Peyer's patch (tissue), 4 donors: Measurements from ENCODE around the gene HDGFL2. TPM values are rescaled to one million over a fixed set of nuclear protein-coding genes. Genes with fewer than 3 reads are reported as not detected.

Source experiments
- DNase-seq, 3 donors: peaks; one replicate each; pipeline ENCODE4 v3.0.0-alpha.2; 2017 to 2019
- H3K27ac ChIP-seq, 4 donors: fragments of 200-600 bp; sonication (generic); one replicate each; pipeline ENCODE4 v1.5.1; 2016 to 2019
- H3K27me3 ChIP-seq, 2 donors: fragments of 200-600 bp; sonication (generic); one replicate each; pipeline ENCODE4 v1.5.1; 2019
- H3K36me3 ChIP-seq, 3 donors: fragments of 200-600 bp; sonication (generic); one replicate each; pipeline ENCODE4 v1.5.1; 2016 to 2019
- H3K4me1 ChIP-seq, 4 donors: fragments of 200-600 bp; sonication (generic); one replicate each; pipeline ENCODE4 v1.5.1; 2016 to 2019
- H3K4me3 ChIP-seq, 4 donors: fragments of 200-600 bp; sonication (generic); 1 replicate in 3 of 4; 2 replicates in 1 of 4; pipeline ENCODE4 v1.5.1; 2016 to 2019; ENCODE audit warnings: mild to moderate bottlenecking in 1 of 4
- H3K9me3 ChIP-seq, 4 donors: fragments of 200-600 bp; sonication (generic); one replicate each; pipeline ENCODE4 v1.5.1; 2016 to 2019; ENCODE audit warnings: mild to moderate bottlenecking in 1 of 4
- POLR2A ChIP-seq, 2 donors: fragments of 450-650 bp; IDR thresholded peaks; one replicate each; pipeline ENCODE4 v1.5.1; 2017; ENCODE audit warnings: antibody characterized with exemption in 2 of 2, mild to moderate bottlenecking in 2 of 2, moderate library complexity in 2 of 2
- small RNA-seq, 2 donors: library from RNA; depleted of rRNA; stranded (forward); fragments of <200 nt; gene quantifications; one replicate each; pipeline ENCODE3, GENCODE V24; 2016
- total RNA-seq, 4 donors: library from RNA; depleted of rRNA; stranded (reverse); fragments of >200 nt; gene quantifications; one replicate each; pipeline ENCODE4 v1.1.0, GENCODE V29; 2016
- TF ChIP-seq, protein P1 (sequence below), 6 experiments: fragments of 450-650 bp in 4 of 6; fragments of 200-600 bp in 2 of 6; sonication (generic) in 1 of 6; IDR thresholded peaks; one replicate each; pipeline ENCODE4 v1.5.1; 2017 to 2019; ENCODE audit warnings: antibody characterized with exemption in 6 of 6, mild to moderate bottlenecking in 3 of 6, moderate library complexity in 1 of 6

The HDGFL2 gene
- total RNA-seq, 4 donors from 2014 or later, result 20.5 to 73.4 (median 28.6) TPM

DNA sequence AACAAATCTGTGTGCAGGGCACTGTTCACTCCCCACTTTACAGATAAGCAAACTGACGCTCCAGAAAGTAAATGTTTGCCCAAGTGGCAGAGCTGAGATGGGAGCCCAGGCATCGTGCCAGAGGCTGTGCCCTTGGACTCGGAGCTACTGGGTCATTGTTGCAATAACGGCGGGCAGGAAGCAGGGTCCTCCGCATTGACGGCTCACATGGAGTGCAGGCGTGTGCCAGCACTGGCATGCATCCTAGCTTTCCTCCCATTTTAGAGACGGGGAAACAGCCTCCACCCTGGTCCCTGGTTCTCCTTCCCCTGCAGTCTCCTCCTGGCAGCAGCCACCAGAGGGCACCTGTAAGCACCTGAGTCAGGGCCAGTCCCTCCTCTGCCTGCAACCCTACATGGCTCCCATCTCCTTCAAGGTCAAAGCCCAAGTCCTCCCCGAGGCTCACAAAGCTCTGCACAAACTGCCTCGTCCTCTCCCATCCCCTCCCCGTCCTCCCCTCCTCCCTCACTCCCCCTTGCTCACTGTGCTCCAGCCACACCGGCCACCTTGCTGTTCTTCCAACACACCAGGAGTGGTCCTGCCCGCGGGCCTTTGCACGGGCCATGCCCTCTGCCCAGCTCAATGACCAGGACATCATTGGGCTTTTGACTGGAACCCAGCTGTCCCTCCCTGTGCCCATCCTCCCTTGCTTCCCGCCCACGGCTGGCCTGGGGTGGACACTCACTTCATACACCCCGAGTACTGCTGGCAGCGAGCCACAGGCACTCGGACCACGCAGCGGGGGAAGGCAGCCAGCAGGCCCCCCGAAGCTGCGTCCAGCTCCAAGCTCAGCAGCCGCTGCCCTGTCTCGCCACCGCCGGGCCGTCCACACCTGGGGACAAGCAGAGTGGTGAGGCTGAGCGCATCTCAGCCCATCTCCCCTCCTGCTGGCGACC, 75.5 kb downstream of the HDGFL2 start:
- Histone ChIP-seq H3K4me3 (no peak overlapping the region), H3K27ac (no peak overlapping the region)
- no peak for DNase-seq

DNA sequence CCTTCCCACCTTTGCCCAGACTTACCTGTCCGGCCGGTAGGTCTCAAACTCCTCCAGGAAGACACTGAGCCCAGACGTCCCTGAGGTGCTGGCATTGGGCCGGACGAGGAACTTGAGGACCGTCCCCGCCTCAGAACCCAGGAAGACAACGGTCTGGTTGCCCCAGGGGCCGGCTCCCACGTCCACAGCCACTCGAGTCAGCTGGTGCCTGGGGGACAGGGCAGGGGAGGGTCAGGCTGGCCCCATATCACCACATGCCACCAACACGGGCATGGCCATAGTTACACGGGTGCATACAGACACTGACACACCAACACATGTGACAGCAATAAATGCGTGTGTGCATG, 76.1 kb downstream of the HDGFL2 start:
- no peak for DNase-seq
- Histone ChIP-seq H3K9me3 (no peaks in the 10 kb centered on the region), H3K27ac (no peak overlapping the region), H3K27me3 (no peaks in the 10 kb centered on the region), H3K4me3 (no peak overlapping the region), H3K4me1 (no peaks in the 10 kb centered on the region), H3K36me3 (no peaks in the 10 kb centered on the region)
- no peak for TF ChIP-seq POLR2A (IDR thresholded peaks at IDR 0.05)
- TF ChIP-seq, protein P1, sequence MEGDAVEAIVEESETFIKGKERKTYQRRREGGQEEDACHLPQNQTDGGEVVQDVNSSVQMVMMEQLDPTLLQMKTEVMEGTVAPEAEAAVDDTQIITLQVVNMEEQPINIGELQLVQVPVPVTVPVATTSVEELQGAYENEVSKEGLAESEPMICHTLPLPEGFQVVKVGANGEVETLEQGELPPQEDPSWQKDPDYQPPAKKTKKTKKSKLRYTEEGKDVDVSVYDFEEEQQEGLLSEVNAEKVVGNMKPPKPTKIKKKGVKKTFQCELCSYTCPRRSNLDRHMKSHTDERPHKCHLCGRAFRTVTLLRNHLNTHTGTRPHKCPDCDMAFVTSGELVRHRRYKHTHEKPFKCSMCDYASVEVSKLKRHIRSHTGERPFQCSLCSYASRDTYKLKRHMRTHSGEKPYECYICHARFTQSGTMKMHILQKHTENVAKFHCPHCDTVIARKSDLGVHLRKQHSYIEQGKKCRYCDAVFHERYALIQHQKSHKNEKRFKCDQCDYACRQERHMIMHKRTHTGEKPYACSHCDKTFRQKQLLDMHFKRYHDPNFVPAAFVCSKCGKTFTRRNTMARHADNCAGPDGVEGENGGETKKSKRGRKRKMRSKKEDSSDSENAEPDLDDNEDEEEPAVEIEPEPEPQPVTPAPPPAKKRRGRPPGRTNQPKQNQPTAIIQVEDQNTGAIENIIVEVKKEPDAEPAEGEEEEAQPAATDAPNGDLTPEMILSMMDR (IDR thresholded peaks at IDR 0.05), result no peak

More for the DNA sequence above, 75.5 kb downstream of the HDGFL2 start:
- no peak for TF ChIP-seq POLR2A (IDR thresholded peaks at IDR 0.05)
- TF ChIP-seq, protein P1 (IDR thresholded peaks at IDR 0.05), result peak in 2 of 6 experiments; percentile 25 to 34
- Histone ChIP-seq H3K27me3 (no peaks in the 10 kb centered on the region), H3K4me1 (no peaks in the 10 kb centered on the region), H3K9me3 (no peaks in the 10 kb centered on the region), H3K36me3 (no peaks in the 10 kb centered on the region)

DNA sequence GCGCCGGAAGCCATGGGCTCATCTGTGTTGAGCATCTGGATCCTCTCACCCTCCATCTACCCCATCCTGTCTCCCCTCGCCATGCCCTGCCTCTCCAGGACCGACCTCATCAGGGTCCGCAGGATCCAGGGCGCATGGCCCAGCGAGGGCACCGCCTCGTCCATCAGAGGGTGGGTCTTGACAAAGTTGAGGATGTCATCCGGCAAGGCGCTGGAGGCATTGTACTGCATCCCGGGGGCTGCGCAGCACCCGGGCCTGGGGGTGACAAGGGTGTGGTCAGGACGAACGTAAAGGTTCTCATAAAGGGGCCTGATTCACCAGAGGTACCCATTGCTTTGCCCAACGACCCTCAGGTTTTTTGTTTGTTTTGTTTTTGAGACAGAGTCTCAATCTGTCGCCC, 77.9 kb downstream of the HDGFL2 start:
- Histone ChIP-seq H3K4me3 (no peak overlapping the region), H3K9me3 (no peaks in the 10 kb centered on the region), H3K27me3 (no peaks in the 10 kb centered on the region), H3K27ac (no peak overlapping the region), H3K36me3 (no peaks in the 10 kb centered on the region), H3K4me1 (no peaks in the 10 kb centered on the region)
- TF ChIP-seq, protein P1 (IDR thresholded peaks at IDR 0.05), result no peak
- no peak for TF ChIP-seq POLR2A (IDR thresholded peaks at IDR 0.05)
- DNase-seq, result no peak

DNA sequence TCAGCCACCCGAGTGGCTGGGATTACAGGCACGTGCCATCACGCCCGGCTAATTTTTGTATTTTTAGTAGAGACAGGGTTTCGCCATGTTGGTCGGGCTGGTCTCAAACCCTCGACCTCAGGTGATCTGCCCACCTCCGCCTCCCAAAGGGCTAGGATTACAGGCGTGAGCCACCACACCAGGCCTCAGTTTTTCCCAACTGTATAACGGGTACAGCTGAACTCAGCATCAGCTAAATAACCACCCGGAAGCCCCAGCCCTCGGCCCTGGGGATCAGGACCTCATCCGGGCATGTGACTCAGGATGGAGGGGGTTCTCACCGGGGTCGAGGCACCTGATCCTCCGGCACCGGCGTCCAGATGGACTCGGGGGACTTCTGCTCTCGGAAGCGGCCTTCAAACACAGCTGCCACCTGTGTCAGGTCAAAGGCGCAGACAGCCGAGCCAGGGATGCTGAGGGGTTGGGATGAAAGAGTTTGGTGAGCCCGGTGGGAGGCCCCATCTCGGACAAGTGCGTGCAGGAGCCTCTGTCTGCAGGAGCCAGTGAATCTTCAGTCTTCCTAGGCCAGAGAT, 78.5 kb downstream of the HDGFL2 start:
- DNase-seq, result no peak
- TF ChIP-seq POLR2A (IDR thresholded peaks at IDR 0.05), result no peak
- no peaks in the 10 kb centered on the region for H3K4me1 ChIP-seq
- no peaks in the 10 kb centered on the region for H3K36me3 ChIP-seq
- H3K4me3 ChIP-seq, result no peak overlapping the region
- no peaks in the 10 kb centered on the region for H3K27me3 ChIP-seq
- H3K9me3 ChIP-seq, result no peaks in the 10 kb centered on the region
- no peak overlapping the region for H3K27ac ChIP-seq

Small RNAs within 50 kb of the gene (small RNA-seq; reads per million reads assigned to genes)
- gene MIR4746, result 0 reads per million in 2 donors

Other genes starting within 250 kb of the HDGFL2 start
- gene EBI3, start 242.8 kb upstream of the HDGFL2 start, total RNA-seq, result 10 to 100 TPM in 1 of 4 donors, 1 to 10 TPM in 2, not detected in 1; 1.4 to 12.4 (median 1.9) TPM
- gene YJU2, start 225.2 kb upstream of the HDGFL2 start, total RNA-seq, result 10 to 100 TPM in 3 of 4 donors, 1 to 10 TPM in 1; 8.9 to 33.8 (median 24.1) TPM
- gene SHD, start 193.0 kb upstream of the HDGFL2 start, total RNA-seq, result 10 to 100 TPM in 3 of 4 donors, not detected in 1; 21.3 to 27.7 (median 21.9) TPM
- 1 to 10 TPM; 2.2 to 6.1 (median 3.8) TPM for gene TMIGD2, start 169.9 kb upstream of the HDGFL2 start, total RNA-seq
- 1 to 10 TPM in 3 of 4 donors, not detected in 1; 1.0 to 8.4 (median 1.4) TPM for gene FSD1, start 167.7 kb upstream of the HDGFL2 start, total RNA-seq
- 100 to 1,000 TPM in 3 of 4 donors, 10 to 100 TPM in 1; 90.8 to 227 (median 134) TPM for gene STAP2, start 133.5 kb upstream of the HDGFL2 start, total RNA-seq
- 10 to 100 TPM in 3 of 4 donors, 1 to 10 TPM in 1; 8.3 to 26.1 (median 20.8) TPM for gene MPND, start 128.7 kb upstream of the HDGFL2 start, total RNA-seq
- gene SH3GL1, start 71.8 kb upstream of the HDGFL2 start, total RNA-seq, result 100 to 1,000 TPM in 1 of 4 donors, 10 to 100 TPM in 3; 69.3 to 102 (median 73.9) TPM
- gene CHAF1A, start 69.7 kb upstream of the HDGFL2 start, total RNA-seq, result 10 to 100 TPM in 3 of 4 donors, 1 to 10 TPM in 1; 7.5 to 66.8 (median 14.4) TPM
- gene UBXN6, start 14.5 kb upstream of the HDGFL2 start, total RNA-seq, result 100 to 1,000 TPM in 3 of 4 donors, 10 to 100 TPM in 1; 94.9 to 178 (median 163) TPM
- 1 to 10 TPM in 3 of 4 donors, under 1 TPM in 1; 0.83 to 5.1 (median 2.3) TPM for gene PLIN4, start 46.2 kb downstream of the HDGFL2 start, total RNA-seq
- gene PLIN5, start 62.9 kb downstream of the HDGFL2 start, total RNA-seq, result 1 to 10 TPM in 2 of 4 donors, not detected in 2; 2.1 to 3.2 TPM
- gene LRG1, start 67.7 kb downstream of the HDGFL2 start, total RNA-seq, result 1 to 10 TPM; 1.7 to 3.5 (median 3.0) TPM
- 1 to 10 TPM; 1.2 to 9.9 (median 3.2) TPM for gene SEMA6B, start 87.4 kb downstream of the HDGFL2 start, total RNA-seq
- gene TNFAIP8L1, start 167.2 kb downstream of the HDGFL2 start, total RNA-seq, result 10 to 100 TPM in 2 of 4 donors, 1 to 10 TPM in 2; 7.0 to 16.5 (median 11.0) TPM
- gene MYDGF, start 198.0 kb downstream of the HDGFL2 start, total RNA-seq, result 10 to 100 TPM in 3 of 4 donors, 1 to 10 TPM in 1; 9.9 to 45.9 (median 40.3) TPM